Effector memory CD8-positive, alpha-beta T cell (primary cell): Measurements from ENCODE around the gene SUSD1.
A peak's percentile ranks its signal among the peaks of the same experiment; 100 is the strongest.
"Not testable (repeated sequence)": the region's sequence is repeated elsewhere in the genome, so short reads cannot be mapped to it uniquely, and the experiment has no call there.

Experiments
- ATAC-seq: fragments of 150-1000 bp; cut with Tn5 transposase; replicated peaks from 2 replicates; pipeline ENCODE4 v1.10.0; 2021; ENCODE audit warnings: mild to moderate bottlenecking, moderate library complexity
- DNase-seq, 3 experiments: peaks; one replicate each; pipeline ENCODE4 v3.0.0; 2021
- H3K27ac Mint-ChIP-seq, 2 donors: one replicate each; pipeline ENCODE4 v1.8.0; 2022; ENCODE audit warnings: mild to moderate bottlenecking in 2 of 2, mixed read lengths in 2 of 2, moderate library complexity in 2 of 2
- H3K27me3 Mint-ChIP-seq, 2 donors: one replicate each; pipeline ENCODE4 v1.8.0; 2022; ENCODE audit warnings: mixed read lengths in 2 of 2
- H3K36me3 Mint-ChIP-seq: one replicate; pipeline ENCODE4 v1.8.0; 2022; ENCODE audit warnings: mild to moderate bottlenecking, moderate library complexity, mixed read lengths; ENCODE audit not compliant: insufficient read depth
- H3K4me1 Mint-ChIP-seq, 2 donors: one replicate each; pipeline ENCODE4 v1.8.0; 2022; ENCODE audit warnings: low read depth in 2 of 2, mixed read lengths in 2 of 2
- H3K4me3 Mint-ChIP-seq, 2 donors: one replicate each; pipeline ENCODE4 v1.8.0; 2022; ENCODE audit warnings: mild to moderate bottlenecking in 2 of 2, mixed read lengths in 2 of 2, moderate library complexity in 2 of 2
- H3K9me3 Mint-ChIP-seq, 2 donors: one replicate each; pipeline ENCODE4 v1.8.0; 2022; ENCODE audit warnings: mixed read lengths in 2 of 2

The SUSD1 gene

DNA sequence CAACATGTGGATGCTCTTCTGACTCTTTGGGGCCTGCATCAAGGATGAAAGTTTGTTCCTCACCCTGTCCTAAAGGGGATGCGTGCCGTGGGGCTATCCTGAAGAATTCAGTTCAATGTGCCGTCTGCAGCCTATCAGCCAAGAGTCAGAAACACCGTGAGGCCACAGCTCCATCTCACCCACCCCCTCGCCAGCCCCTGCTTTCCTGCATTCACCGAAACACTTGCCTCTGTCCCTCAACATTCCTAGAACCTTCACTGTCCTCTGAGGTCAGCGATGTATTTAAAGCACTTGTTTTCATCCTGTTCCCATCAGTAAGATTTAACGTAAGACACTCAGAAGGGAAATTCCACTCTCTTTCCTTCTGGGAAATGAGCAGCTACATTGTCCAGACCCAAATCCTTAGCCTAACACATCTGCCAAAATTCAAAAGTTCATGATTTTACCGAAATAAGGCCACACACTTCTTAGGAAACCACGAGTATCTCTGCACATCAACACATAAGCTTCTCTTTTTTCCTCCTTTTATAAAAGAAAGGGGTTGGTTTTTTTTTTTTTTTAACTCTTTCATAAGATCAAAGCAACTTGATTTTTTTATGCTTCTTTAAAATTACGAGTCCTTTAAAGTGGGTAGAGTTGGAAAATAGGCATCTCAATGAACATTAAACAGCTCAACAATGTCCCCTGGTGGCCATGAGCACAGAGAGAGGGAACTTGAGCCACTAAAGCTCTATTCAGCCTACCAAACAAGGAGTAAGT lies 100.7 kb downstream of the SUSD1 start:
- peaks cover 3% of the 10 kb centered on the region for H3K36me3 Mint-ChIP-seq
- no peaks in the 10 kb centered on the region for H3K27me3 Mint-ChIP-seq
- H3K4me1 Mint-ChIP-seq: peaks cover 16 to 19% of the 10 kb centered on the region in 2 donors
- H3K9me3 Mint-ChIP-seq: no peaks in the 10 kb centered on the region
- H3K27ac Mint-ChIP-seq: no peak overlapping the region
- DNase-seq: peak; percentile 56 to 66 (median 66)
- peak; percentile 80 for ATAC-seq
- H3K4me3 Mint-ChIP-seq: peak overlapping the region; percentile 14 to 43

DNA sequence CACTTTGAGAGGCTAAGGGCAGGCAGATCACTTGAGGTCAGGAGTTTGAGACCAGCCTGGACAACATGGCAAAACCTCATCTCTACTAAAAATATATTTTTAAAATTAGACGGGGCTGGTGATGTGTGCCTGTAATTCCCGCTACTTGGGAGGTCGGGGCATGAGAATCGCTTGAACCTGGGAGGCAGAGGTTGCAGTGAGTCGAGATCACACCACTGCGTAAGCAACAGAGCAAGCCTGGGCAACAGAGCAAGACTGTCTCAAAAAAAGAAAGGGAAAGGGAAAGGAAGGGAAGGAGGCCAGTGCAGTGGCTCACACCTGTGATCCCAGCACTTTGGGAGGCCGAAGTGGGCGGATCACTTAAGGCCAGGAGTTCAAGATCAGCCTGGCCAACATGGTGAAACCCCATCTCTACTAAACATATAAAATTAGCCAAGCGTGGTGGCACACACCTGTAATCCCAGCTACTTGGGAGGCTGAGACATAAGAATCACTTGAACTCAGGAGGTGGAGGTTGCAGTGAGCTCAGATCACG lies 101.4 kb downstream of the SUSD1 start:
- H3K36me3 Mint-ChIP-seq, DNase-seq, H3K27ac Mint-ChIP-seq, H3K9me3 Mint-ChIP-seq, H3K27me3 Mint-ChIP-seq, H3K4me3 Mint-ChIP-seq, ATAC-seq: not testable (repeated sequence)
- H3K4me1 Mint-ChIP-seq: peaks cover 16 to 19% of the 10 kb centered on the region in 2 donors

DNA sequence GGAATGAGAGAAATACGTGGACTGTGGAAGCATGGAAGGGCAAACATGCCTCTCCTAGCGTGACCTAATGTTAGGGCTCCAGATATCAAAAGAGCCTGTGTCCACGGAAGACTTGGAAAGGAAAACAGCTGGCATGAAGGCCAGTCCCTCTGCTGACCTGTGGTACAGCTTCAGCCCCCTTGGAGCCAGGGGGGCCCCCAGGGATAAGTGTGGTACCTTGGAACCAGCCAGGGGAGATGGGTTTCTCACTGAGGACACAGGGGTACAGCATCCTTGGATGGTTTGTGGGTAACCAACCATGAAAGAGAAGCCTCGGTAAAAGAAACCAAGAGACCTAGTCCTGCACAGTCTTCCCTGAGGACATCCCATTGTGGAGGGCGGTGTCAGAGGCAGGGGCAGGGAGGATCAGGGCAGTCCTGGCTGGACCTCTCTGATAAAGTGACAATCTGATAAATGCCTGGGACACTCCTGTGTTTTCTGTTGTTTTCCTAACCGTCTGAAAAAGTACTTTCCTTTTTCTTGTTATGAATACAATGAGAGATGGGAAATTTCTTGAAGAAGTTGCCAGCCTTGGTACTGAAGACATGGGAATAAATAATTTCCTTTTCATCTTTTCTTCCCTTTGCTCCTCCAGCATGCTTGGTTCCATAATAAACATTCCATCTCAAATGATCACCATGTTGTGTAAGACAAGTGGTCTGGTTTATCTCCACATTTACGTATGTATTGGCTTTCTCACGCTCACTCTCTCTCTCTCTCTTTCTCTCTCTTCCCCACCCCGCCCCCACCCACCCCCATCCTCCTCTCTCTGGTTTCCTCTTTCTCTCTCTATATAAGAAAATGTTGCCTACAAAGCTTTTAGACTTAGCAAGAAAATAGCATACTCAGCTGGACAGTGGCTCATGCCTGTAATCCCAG lies 102.1 kb downstream of the SUSD1 start:
- no peak overlapping the region for H3K27ac Mint-ChIP-seq
- H3K4me3 Mint-ChIP-seq: no peak overlapping the region
- H3K27me3 Mint-ChIP-seq: no peaks in the 10 kb centered on the region
- no peak for DNase-seq
- H3K4me1 Mint-ChIP-seq: peaks cover 16 to 19% of the 10 kb centered on the region in 2 donors
- H3K9me3 Mint-ChIP-seq: no peaks in the 10 kb centered on the region
- no peak for ATAC-seq
- peaks cover under 1% of the 10 kb centered on the region for H3K36me3 Mint-ChIP-seq

DNA sequence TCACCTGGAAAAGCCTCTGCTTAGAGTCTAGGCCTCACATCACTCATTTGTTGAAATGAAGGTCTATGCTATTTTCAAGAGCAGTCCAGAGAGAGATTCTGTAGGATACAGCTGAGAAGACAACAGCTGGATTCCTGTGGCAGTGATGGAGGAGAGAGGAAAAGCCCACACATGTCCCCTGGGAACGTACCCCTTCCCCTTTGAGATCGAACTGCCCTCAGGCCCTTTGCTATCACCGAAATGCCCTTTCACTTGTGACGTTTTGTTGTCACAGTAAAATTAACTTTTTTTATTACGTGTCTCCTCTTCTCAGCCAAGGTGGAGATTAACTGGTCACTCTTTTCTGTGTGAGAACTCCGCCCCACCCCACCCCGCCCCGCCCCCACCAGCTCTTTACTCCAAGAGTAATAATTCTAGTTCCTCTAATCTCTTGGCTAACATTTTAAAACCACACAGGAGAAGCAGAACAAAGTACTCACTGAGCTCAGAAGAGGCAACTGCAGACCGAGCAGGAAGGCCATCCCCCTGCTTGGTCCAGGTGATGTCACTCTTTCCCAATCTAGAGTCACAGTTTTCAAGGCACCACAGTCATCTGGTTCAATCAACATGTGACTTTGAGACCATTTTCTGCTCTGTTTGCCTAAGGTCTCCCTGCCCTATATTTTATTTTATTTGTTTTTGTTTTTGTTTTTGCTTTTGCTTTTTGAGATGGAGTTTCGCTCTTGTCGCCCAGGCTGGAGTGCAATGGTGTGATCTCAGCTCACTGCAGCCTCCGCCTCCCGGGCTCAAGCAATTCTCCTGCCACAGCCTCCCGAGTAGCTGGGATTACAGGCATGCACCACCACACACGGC lies 105.6 kb downstream of the SUSD1 start:
- H3K27ac Mint-ChIP-seq: peak overlapping the region; percentile 23 to 62
- ATAC-seq (no peak), DNase-seq (no peak)
- H3K4me3 Mint-ChIP-seq: no peak overlapping the region
- peaks cover 3% of the 10 kb centered on the region for H3K36me3 Mint-ChIP-seq
- H3K9me3 Mint-ChIP-seq: no peaks in the 10 kb centered on the region
- H3K4me1 Mint-ChIP-seq: peaks cover 4 to 6% of the 10 kb centered on the region in 2 donors
- H3K27me3 Mint-ChIP-seq: no peaks in the 10 kb centered on the region

DNA sequence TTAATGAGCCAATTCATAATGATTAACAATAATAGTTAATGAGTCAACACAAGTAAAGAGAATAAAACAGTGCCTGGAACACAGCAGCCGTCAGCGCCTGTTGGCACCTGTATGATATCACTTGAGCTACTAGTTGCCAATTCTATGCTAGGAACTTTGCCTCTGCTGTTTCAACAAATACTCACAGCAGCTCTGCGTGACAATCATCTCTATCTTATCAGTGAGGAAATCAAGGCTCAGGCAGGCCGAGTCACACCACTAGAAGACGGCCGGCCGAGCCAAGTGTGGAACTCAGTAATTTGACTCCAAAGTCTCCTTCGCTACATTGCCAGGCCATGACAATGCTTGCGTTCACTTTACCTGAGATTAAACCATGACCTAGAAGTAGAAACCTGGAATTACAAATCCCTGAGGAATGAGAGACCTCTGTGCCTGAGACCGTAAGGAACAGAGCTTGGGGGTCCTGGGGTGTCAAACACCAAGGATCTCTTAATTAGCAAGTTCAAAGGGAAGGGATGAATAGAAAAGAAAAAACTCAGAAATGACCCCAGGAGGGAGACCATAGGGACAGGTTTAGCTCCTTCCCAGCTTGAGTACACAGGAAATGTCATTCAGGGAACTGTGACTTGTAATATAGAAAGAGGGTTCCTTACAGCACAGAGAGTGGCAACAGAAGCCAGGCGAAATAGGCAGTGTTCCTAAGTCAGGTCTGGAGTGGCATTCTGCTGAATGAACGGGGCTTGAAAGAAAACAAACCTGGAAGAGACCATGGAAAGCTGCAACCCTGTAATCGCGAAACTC lies 109.1 kb downstream of the SUSD1 start:
- DNase-seq: no peak
- Mint-ChIP-seq H3K27me3 (no peaks in the 10 kb centered on the region), H3K36me3 (peaks cover 3% of the 10 kb centered on the region), H3K4me1 (peaks cover 8 to 17% of the 10 kb centered on the region in 2 donors), H3K4me3 (no peak overlapping the region), H3K27ac (no peak overlapping the region), H3K9me3 (no peaks in the 10 kb centered on the region)
- ATAC-seq: no peak

DNA sequence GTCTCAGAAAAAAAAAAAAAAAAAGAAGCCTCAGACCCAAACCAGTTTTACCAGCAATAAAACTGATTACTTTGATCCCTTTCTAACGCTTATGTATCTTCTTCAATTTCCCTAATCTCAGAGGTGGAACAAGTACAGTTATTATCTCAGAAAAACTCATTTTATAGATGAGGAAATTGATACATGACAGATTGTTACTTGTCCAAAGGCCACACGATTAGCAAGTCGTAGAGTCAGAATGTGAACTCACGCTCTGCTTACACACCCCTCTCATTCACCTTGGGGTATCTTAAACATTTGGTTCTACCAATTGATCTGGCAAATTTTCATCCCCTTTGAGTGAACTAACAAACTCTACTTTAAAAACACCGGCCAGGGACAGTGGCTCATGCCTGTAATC lies 110.2 kb downstream of the SUSD1 start:
- Mint-ChIP-seq H3K4me3 (no peak overlapping the region), H3K36me3 (peaks cover 3% of the 10 kb centered on the region), H3K27me3 (no peaks in the 10 kb centered on the region), H3K4me1 (peaks cover 10 to 17% of the 10 kb centered on the region in 2 donors), H3K27ac (peak overlapping the region in 1 of 2 donors; percentile 35), H3K9me3 (no peaks in the 10 kb centered on the region)
- DNase-seq: no peak
- ATAC-seq: no peak

DNA sequence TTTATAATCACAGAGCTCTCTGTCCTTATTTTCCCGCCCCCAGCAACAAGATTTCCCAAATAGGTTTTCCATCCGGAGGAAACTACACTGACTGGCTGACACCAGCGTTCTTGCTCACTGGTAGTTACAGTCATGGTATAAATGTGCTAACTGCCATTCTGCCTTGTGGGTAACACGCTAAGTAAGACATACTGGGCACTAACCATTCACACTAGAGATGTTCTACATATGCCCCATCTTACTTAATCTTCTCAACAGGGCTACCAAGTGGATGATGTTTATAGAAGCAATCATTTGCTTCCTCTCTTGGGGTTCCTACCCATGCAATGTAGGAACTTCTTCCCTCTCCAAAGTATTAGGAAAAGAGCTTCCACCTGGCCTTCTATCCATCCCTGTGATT lies 111.5 kb downstream of the SUSD1 start:
- DNase-seq (no peak), ATAC-seq (no peak)
- Mint-ChIP-seq H3K27me3 (no peaks in the 10 kb centered on the region), H3K4me1 (peaks cover 10 to 17% of the 10 kb centered on the region in 2 donors), H3K36me3 (peaks cover 6% of the 10 kb centered on the region), H3K27ac (no peak overlapping the region), H3K9me3 (no peaks in the 10 kb centered on the region), H3K4me3 (no peak overlapping the region)

DNA sequence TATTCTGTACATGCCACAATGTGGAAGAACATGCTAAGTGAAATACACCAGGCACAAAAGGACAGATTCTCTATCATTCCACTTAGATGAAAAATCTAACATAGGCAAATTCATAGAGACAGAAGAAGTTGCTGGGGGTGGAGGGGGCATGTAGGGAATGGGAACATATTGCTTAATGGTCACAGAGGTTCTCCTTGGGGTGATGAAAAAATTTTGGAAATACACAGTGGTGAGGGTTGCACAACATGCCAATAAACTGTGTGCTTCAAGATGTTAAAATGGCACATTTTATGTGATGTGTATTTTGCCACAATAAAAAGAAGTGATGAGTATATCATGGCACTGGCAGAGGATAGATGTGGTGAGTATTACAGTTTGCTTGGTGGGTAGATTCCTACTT lies 111.9 kb downstream of the SUSD1 start:
- peak overlapping the region; percentile 26 to 87 for H3K27ac Mint-ChIP-seq
- no peaks in the 10 kb centered on the region for H3K9me3 Mint-ChIP-seq
- H3K4me1 Mint-ChIP-seq: peaks cover 10 to 17% of the 10 kb centered on the region in 2 donors
- H3K27me3 Mint-ChIP-seq: no peaks in the 10 kb centered on the region
- H3K36me3 Mint-ChIP-seq: peaks cover 6% of the 10 kb centered on the region
- DNase-seq (no peak), ATAC-seq (no peak)
- H3K4me3 Mint-ChIP-seq: no peak overlapping the region

DNA sequence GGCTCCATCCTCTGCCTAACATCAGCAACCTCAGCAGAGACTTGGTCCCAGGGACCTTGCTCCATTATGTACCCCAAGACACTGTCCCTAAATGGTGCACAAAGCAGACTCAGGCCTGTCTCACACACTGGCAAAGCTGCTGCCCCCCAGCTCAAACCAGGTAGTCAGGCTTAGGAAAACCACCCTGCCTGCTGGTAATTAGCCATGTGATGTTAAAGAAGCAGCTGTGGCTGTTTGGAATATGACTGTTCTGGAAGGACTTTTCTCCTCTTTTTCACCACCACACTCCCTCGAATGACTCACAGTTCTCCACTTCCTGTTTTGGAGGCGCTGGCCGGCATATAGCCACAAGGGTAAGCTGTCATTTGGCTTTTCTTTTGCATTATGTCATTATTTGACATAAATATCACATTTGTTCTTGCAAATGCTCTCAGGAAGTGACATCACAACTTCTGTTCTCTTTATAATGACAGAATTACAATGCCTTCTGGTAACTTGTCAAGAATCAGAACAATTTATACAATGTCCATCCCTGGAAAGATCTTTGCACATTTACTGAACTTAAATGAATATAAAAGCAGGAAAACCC lies 113.9 kb downstream of the SUSD1 start:
- no peaks in the 10 kb centered on the region for H3K27me3 Mint-ChIP-seq
- peak overlapping the region in 1 of 2 donors; percentile 16 for H3K4me3 Mint-ChIP-seq
- peak overlapping the region; percentile 79 to 87 for H3K27ac Mint-ChIP-seq
- ATAC-seq (peak; percentile 91), DNase-seq (peak in 2 of 3 experiments; percentile 9 to 10)
- H3K4me1 Mint-ChIP-seq: peaks cover 10 to 17% of the 10 kb centered on the region in 2 donors
- no peaks in the 10 kb centered on the region for H3K9me3 Mint-ChIP-seq
- peaks cover 4% of the 10 kb centered on the region for H3K36me3 Mint-ChIP-seq

DNA sequence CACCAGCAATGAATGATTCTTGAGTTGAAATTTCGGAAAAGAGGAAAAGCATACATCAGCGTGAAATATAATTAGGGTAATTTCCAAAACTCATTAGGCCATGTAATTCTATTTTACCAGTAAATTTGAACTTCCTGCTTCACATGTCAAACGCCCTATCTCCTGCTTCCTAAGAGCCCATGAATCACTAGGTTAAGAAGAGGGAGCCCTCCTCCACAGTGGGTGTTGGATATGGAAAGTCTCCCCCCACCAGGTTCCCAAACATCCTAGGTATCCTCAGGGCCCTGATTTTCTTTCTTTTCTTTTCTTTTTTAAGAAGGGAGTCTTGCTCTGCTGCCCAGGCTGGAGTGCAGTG lies 115.2 kb downstream of the SUSD1 start:
- Mint-ChIP-seq H3K27me3 (no peaks in the 10 kb centered on the region), H3K27ac (peak overlapping the region; percentile 79 to 87), H3K9me3 (no peaks in the 10 kb centered on the region), H3K4me1 (peaks cover 10 to 17% of the 10 kb centered on the region in 2 donors), H3K36me3 (peaks cover 4% of the 10 kb centered on the region), H3K4me3 (no peak overlapping the region)
- ATAC-seq: no peak
- DNase-seq: no peak

DNA sequence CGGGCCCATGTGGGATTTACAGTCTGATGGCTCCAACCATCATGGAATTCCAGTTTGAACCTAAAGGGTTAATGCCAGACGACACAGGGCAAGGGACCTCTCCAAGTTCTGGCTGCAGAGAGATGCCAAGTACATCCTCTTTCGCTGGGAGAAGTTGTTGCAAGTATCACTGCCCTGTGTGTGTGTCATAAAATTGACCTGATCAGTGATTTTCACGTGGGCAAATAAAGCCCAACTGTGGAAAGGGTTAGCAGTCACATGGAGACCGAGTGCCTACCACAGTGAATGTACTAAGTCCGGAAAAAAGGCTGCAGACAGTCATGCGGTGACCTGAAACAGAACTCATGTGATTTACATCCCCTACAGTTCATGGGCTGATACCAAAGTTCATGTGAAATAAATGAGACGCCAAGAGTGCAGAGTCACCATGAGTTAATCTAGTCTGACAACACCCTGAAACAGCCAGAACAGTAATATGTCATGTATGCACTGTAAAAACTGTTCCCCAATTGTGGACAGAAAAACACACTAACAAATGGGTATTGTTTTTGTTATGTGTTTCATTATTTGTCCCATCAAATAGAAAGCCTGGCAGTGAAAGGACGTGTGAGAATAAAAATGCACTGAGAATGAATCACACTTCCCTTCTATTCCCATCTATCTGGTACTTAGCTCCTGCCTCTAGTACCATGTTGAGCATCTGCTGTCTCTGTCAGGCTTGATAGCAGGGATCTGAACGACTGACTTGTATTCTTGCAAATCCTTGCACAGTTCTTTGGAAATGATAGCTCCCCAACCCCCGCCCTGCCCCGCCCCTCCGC lies 115.7 kb downstream of the SUSD1 start:
- DNase-seq (no peak), ATAC-seq (no peak)
- Mint-ChIP-seq H3K27me3 (no peaks in the 10 kb centered on the region), H3K9me3 (no peaks in the 10 kb centered on the region), H3K27ac (peak overlapping the region in 1 of 2 donors; percentile 79), H3K4me3 (no peak overlapping the region), H3K36me3 (peaks cover 4% of the 10 kb centered on the region), H3K4me1 (peaks cover 10 to 17% of the 10 kb centered on the region in 2 donors)
